B cell (primary cell): ENCODE data around the gene ADAMTS13. TPM values are rescaled to one million over a fixed set of nuclear protein-coding genes. Genes with fewer than 3 reads are reported as not detected.

Experiments used
- ATAC-seq: fragments of 200-7000 bp; cut with Tn5 transposase; one replicate; pipeline ENCODE4 v1.10.0; 2021; ENCODE audit warnings: low read depth, mild to moderate bottlenecking, moderate number of reproducible peaks, moderate library complexity
- CTCF ChIA-PET: fragments of 350-600 bp; sonication (Branson Sonifier 250); formaldehyde crosslinking; loops from one replicate; lab custom pipeline; 2021; ENCODE audit warnings: antibody characterized with exemption, inconsistent platforms; lab: Charles Lee
- POLR2A ChIA-PET: fragments of 350-600 bp; sonication (Branson Sonifier 250); formaldehyde crosslinking; loops from one replicate; lab custom pipeline; 2021; ENCODE audit warnings: antibody characterized with exemption; lab: Charles Lee
- DNase-seq: peaks from one replicate; pipeline ENCODE4 v3.0.0; 2013
- H2AFZ ChIP-seq: 2 replicates; pipeline ENCODE4 v1.6.1; 2012; ENCODE audit warnings: mild to moderate bottlenecking, low read depth, low read length; ENCODE audit not compliant: insufficient read depth, poor library complexity, severe bottlenecking
- H3K27ac ChIP-seq, 2 donors: 1 replicate in 1 of 2; 2 replicates in 1 of 2; pipeline ENCODE4 v1.5.1; 2012 to 2013; ENCODE audit warnings: low read length in 2 of 2, mild to moderate bottlenecking in 2 of 2, moderate library complexity in 1 of 2
- H3K27me3 ChIP-seq, 4 experiments: fragments of 200-600 bp in 1 of 4; sonication (generic) in 1 of 4; replicated peaks in 1 of 4; 1 replicate in 2 of 4; 2 replicates in 2 of 4; pipeline versions ENCODE4 v1.6.1 to v1.7.0; 2013 to 2016; ENCODE audit warnings: low read length in 3 of 4, mild to moderate bottlenecking in 2 of 4, mixed read lengths in 1 of 4, moderate library complexity in 1 of 4; ENCODE audit not compliant: insufficient read depth in 4 of 4, control insufficient read depth in 3 of 4; ENCODE audit errors: control extremely low read depth in 1 of 4
- H3K36me3 ChIP-seq, 2 experiments: replicated peaks in 1 of 2; 1 replicate in 1 of 2; 2 replicates in 1 of 2; pipeline versions ENCODE4 v1.6.1 to v1.7.1; 2013; ENCODE audit warnings: low read length in 1 of 2; ENCODE audit not compliant: insufficient read depth in 2 of 2, control insufficient read depth in 1 of 2; ENCODE audit errors: control extremely low read depth in 1 of 2, extremely low read depth in 1 of 2
- H3K4me1 ChIP-seq, 2 donors: fragments of 200-600 bp in 1 of 2; sonication (generic) in 1 of 2; 1 replicate in 1 of 2; 2 replicates in 1 of 2; pipeline versions ENCODE4 v1.5.1 to v1.6.1; 2013 to 2017; ENCODE audit warnings: low read length in 2 of 2; ENCODE audit not compliant: control insufficient read depth in 2 of 2, insufficient read depth in 2 of 2
- H3K4me2 ChIP-seq: replicated peaks from 2 replicates; pipeline ENCODE3; 2012; ENCODE audit warnings: mild to moderate bottlenecking, low read depth, low read length; ENCODE audit not compliant: poor library complexity, severe bottlenecking
- H3K4me3 ChIP-seq, 5 experiments: fragments of 200-600 bp in 1 of 5; sonication (generic) in 1 of 5; 1 replicate in 3 of 5; 2 replicates in 2 of 5; pipeline versions ENCODE4 v1.5.1 to v1.7.0; 2011 to 2016; ENCODE audit warnings: low read length in 4 of 5, mild to moderate bottlenecking in 4 of 5, low read depth in 2 of 5, control low read depth in 1 of 5, moderate library complexity in 1 of 5; ENCODE audit not compliant: insufficient read depth in 1 of 5; ENCODE audit errors: control extremely low read depth in 1 of 5, extremely low read depth in 1 of 5
- H3K79me2 ChIP-seq: fragments of 200-600 bp; sonication (generic); one replicate; pipeline ENCODE4 v1.6.0; 2016; ENCODE audit warnings: low read length; ENCODE audit not compliant: control insufficient read depth, insufficient read depth
- H3K9ac ChIP-seq: fragments of 200-600 bp; sonication (generic); 2 replicates; pipeline ENCODE4 v1.6.1; 2017; ENCODE audit warnings: mild to moderate bottlenecking, low read length, moderate library complexity
- H3K9me3 ChIP-seq, 3 donors: one replicate each; pipeline versions ENCODE4 v1.6.1 to v1.7.1; 2013; ENCODE audit warnings: low read length in 2 of 3; ENCODE audit not compliant: control insufficient read depth in 2 of 3, insufficient read depth in 1 of 3; ENCODE audit errors: control extremely low read depth in 1 of 3
- H4K20me1 ChIP-seq: 2 replicates; pipeline ENCODE4 v1.6.0; 2012; ENCODE audit warnings: mild to moderate bottlenecking, low read length; ENCODE audit not compliant: insufficient read depth, control insufficient read depth, poor library complexity, severe bottlenecking
- H3K27ac Mint-ChIP-seq: one replicate; pipeline ENCODE4 v1.8.0; 2021; ENCODE audit warnings: mixed read lengths
- H3K27me3 Mint-ChIP-seq: one replicate; pipeline ENCODE4 v1.8.0; 2021; ENCODE audit warnings: mixed read lengths
- H3K4me1 Mint-ChIP-seq: one replicate; pipeline ENCODE4 v1.8.0; 2021; ENCODE audit warnings: mixed read lengths
- H3K4me3 Mint-ChIP-seq: one replicate; pipeline ENCODE4 v1.8.0; 2021; ENCODE audit warnings: mixed read lengths
- H3K9me3 Mint-ChIP-seq: one replicate; pipeline ENCODE4 v1.8.0; 2022; ENCODE audit warnings: mixed read lengths; ENCODE audit not compliant: insufficient read depth
- EZH2 ChIP-seq: IDR thresholded peaks from 2 replicates; pipeline ENCODE4 v1.6.1; 2012; ENCODE audit warnings: borderline replicate concordance, low read depth, mild to moderate bottlenecking, moderate library complexity, low read length; ENCODE audit not compliant: insufficient read depth, poor library complexity, severe bottlenecking
- whole genome bisulfite sequencing: methylation state at CpG from one replicate; pipeline ENCODE4 v1.1.5; 2013; ENCODE audit warnings: missing lambda C conversion rate; ENCODE audit not compliant: insufficient coverage; 5-methylcytosine and 5-hydroxymethylcytosine counted together
- intact Hi-C: fragments of 100-400 bp; cut with micrococcal nuclease; formaldehyde crosslinking; loops from one replicate; pipeline ENCODE4 v1.10.0; 2022
- polyA plus RNA-seq: library from polyadenylated mRNA; depleted of rRNA; stranded (reverse); fragments of >200 nt; gene quantifications from 2 replicates; pipeline ENCODE4 v1.2.3, GENCODE V29; 2012
- total RNA-seq, 2 donors: library from RNA; stranded (reverse); fragments of 120-200 nt in 1 of 2; gene quantifications; 1 replicate in 1 of 2; 2 replicates in 1 of 2; pipeline versions ENCODE4 v1.2.3 to v1.2.4, GENCODE V29; 2013 to 2022
- TF ChIP-seq, protein P1 (sequence below): fragments of 200-600 bp; IDR thresholded peaks from one replicate; pipeline ENCODE4 v1.8.0; 2022; ENCODE audit warnings: antibody characterized with exemption, mild to moderate bottlenecking

Gene ADAMTS13
- total and polyA plus RNA-seq, 2 donors (not counting 1 experiment from before 2014, with no cell fraction given): 2.5 to 5.7 TPM

DNA sequence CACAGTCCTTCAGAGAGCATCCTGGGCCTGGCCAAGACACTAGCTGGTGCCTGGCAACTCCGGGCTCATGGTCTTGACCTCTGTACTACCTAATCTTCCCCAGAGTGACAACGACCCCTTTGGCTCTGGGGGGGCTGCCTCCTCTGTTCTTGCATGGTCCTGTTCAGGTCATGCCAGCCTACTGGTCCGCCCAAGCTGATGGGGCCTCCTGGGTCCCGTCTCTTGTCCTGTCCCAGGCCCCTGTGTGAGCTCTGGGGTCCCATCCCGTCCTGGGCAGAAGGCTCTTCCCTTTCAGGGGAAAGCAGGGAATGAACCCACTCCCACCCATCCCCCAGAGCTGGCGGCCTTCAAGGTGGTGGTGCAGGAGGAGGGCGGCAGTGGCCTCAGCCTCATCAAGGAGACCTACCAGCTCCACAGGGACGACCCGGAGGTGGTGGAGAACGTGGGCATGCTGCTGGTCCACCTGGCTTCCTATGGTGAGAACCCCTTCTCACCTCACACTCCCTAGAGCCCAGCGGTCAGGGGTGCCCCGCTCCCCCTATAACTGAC, 17.6 kb upstream of the ADAMTS13 start:
- Histone ChIP-seq H3K4me1 (peaks cover 0 to 2% of the 10 kb centered on the region in 2 donors), H3K36me3 (peaks cover 0 to 47% of the 10 kb centered on the region in 2 experiments), H3K27me3 (no peaks in the 10 kb centered on the region), H3K4me2 (no peak overlapping the region), H3K27ac (no peak overlapping the region), H3K9ac (no peak overlapping the region), H2AFZ (no peak overlapping the region), H3K4me3 (no peak overlapping the region), H4K20me1 (peaks cover 38% of the 10 kb centered on the region), H3K9me3 (no peaks in the 10 kb centered on the region), H3K79me2 (peaks cover 5% of the 10 kb centered on the region)
- H3K27ac Mint-ChIP-seq: no peak overlapping the region
- no peak overlapping the region for H3K4me3 Mint-ChIP-seq
- TF ChIP-seq, protein P1, sequence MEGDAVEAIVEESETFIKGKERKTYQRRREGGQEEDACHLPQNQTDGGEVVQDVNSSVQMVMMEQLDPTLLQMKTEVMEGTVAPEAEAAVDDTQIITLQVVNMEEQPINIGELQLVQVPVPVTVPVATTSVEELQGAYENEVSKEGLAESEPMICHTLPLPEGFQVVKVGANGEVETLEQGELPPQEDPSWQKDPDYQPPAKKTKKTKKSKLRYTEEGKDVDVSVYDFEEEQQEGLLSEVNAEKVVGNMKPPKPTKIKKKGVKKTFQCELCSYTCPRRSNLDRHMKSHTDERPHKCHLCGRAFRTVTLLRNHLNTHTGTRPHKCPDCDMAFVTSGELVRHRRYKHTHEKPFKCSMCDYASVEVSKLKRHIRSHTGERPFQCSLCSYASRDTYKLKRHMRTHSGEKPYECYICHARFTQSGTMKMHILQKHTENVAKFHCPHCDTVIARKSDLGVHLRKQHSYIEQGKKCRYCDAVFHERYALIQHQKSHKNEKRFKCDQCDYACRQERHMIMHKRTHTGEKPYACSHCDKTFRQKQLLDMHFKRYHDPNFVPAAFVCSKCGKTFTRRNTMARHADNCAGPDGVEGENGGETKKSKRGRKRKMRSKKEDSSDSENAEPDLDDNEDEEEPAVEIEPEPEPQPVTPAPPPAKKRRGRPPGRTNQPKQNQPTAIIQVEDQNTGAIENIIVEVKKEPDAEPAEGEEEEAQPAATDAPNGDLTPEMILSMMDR: no peak
- no peak for TF ChIP-seq EZH2
- CTCF ChIA-PET: interaction anchor here (0.8 to 4.8 kb wide), 5 partner anchors 81 to 222 kb away, joined by 3 to 34 read pairs (median 5); no protein-coding TSS in a partner anchor
- 92% methylated on average over 8 of the region's 12 CpGs for WGBS
- DNase-seq: no peak
- no peaks in the 10 kb centered on the region for H3K27me3 Mint-ChIP-seq
- intact Hi-C loops: no loop called here
- POLR2A ChIA-PET: no interaction called here
- no peaks in the 10 kb centered on the region for H3K9me3 Mint-ChIP-seq
- ATAC-seq: no peak
- H3K4me1 Mint-ChIP-seq: peaks cover 2% of the 10 kb centered on the region
